HEK293 (cell line): ENCODE results near the gene ADAMTS8.
A peak's percentile ranks its signal among the peaks of the same experiment; 100 is the strongest.

ENCODE experiments used
- KLF1 ChIP-seq: fragments of 450-650 bp; formaldehyde crosslinking; IDR thresholded peaks from 2 replicates; pipeline ENCODE4 v1.5.1; 2016; ENCODE audit warnings: missing biosample characterization, missing genetic modification characterization
- MYNN ChIP-seq: fragments of 450-650 bp; formaldehyde crosslinking; IDR thresholded peaks from 2 replicates; pipeline ENCODE4 v1.5.1; 2016; ENCODE audit warnings: missing biosample characterization, missing genetic modification characterization, borderline replicate concordance
- MZF1 ChIP-seq: fragments of 450-650 bp; formaldehyde crosslinking; IDR thresholded peaks from 2 replicates; pipeline ENCODE4 v1.5.1; 2017; ENCODE audit warnings: missing biosample characterization, missing genetic modification characterization, borderline replicate concordance
- ZFP41 ChIP-seq: fragments of 450-650 bp; formaldehyde crosslinking; IDR thresholded peaks from 2 replicates; pipeline ENCODE4 v1.5.1; 2016; ENCODE audit warnings: missing biosample characterization, missing genetic modification characterization, borderline replicate concordance
- ZNF121 ChIP-seq: fragments of 450-650 bp; formaldehyde crosslinking; IDR thresholded peaks from 2 replicates; pipeline ENCODE4 v1.5.1; 2016; ENCODE audit warnings: missing biosample characterization, missing genetic modification characterization
- ZNF146 ChIP-seq: fragments of 450-650 bp; formaldehyde crosslinking; IDR thresholded peaks from 2 replicates; pipeline ENCODE4 v1.5.1; 2016; ENCODE audit warnings: missing biosample characterization, missing genetic modification characterization
- ZNF24 ChIP-seq: fragments of 450-650 bp; formaldehyde crosslinking; IDR thresholded peaks from 2 replicates; pipeline ENCODE4 v1.5.1; 2016; ENCODE audit warnings: missing biosample characterization, missing genetic modification characterization
- ZNF292 ChIP-seq: fragments of 450-650 bp; formaldehyde crosslinking; IDR thresholded peaks from 2 replicates; pipeline ENCODE4 v1.5.1; 2016; ENCODE audit warnings: low read depth, missing biosample characterization, missing genetic modification characterization, borderline replicate concordance
- ZNF341 ChIP-seq: fragments of 450-650 bp; formaldehyde crosslinking; IDR thresholded peaks from 2 replicates; pipeline ENCODE4; 2016; ENCODE audit warnings: low read depth, missing biosample characterization, missing genetic modification characterization
- ZNF48 ChIP-seq: fragments of 450-650 bp; formaldehyde crosslinking; IDR thresholded peaks from 2 replicates; pipeline ENCODE4 v1.5.1; 2016; ENCODE audit warnings: missing biosample characterization, missing genetic modification characterization
- ZNF549 ChIP-seq: fragments of 450-650 bp; IDR thresholded peaks from 2 replicates; pipeline ENCODE4 v1.5.1; 2018; ENCODE audit warnings: missing biosample characterization, missing genetic modification characterization, mild to moderate bottlenecking, inconsistent platforms, moderate library complexity
- ZNF585B ChIP-seq: fragments of 450-650 bp; formaldehyde crosslinking; IDR thresholded peaks from 2 replicates; pipeline ENCODE4 v1.5.1; 2016; ENCODE audit warnings: missing biosample characterization, missing genetic modification characterization
- ZNF677 ChIP-seq: fragments of 450-650 bp; IDR thresholded peaks from 2 replicates; pipeline ENCODE4 v1.5.0; 2018; ENCODE audit warnings: missing biosample characterization, mild to moderate bottlenecking, missing genetic modification characterization, moderate library complexity
- ZNF701 ChIP-seq: fragments of 450-650 bp; formaldehyde crosslinking; IDR thresholded peaks from 2 replicates; pipeline ENCODE4 v1.5.1; 2016; ENCODE audit warnings: missing biosample characterization, missing genetic modification characterization
- ZXDB ChIP-seq: fragments of 450-650 bp; formaldehyde crosslinking; IDR thresholded peaks from 2 replicates; pipeline ENCODE4 v1.5.1; 2016; ENCODE audit warnings: missing biosample characterization, missing genetic modification characterization
- TF ChIP-seq, protein P1 (sequence below): fragments of 450-650 bp; formaldehyde crosslinking; conservative IDR thresholded peaks from 2 replicates; pipeline ENCODE4 v1.5.1; 2016; ENCODE audit warnings: low read depth, missing biosample characterization, missing genetic modification characterization
- TF ChIP-seq, protein P2 (sequence below): fragments of 450-650 bp; formaldehyde crosslinking; IDR thresholded peaks from 2 replicates; pipeline ENCODE4 v1.5.1; 2016; ENCODE audit warnings: missing biosample characterization, missing genetic modification characterization
- TF ChIP-seq, protein P3 (sequence below): fragments of 450-650 bp; formaldehyde crosslinking; IDR thresholded peaks from 2 replicates; pipeline ENCODE4 v1.5.1; 2016; ENCODE audit warnings: missing biosample characterization, missing genetic modification characterization
- TF ChIP-seq, protein P4 (sequence below): fragments of 450-650 bp; formaldehyde crosslinking; IDR thresholded peaks from 2 replicates; pipeline ENCODE4 v1.5.1; 2016; ENCODE audit warnings: missing biosample characterization, missing genetic modification characterization, low read depth
- TF ChIP-seq, protein P5 (sequence below): fragments of 450-650 bp; formaldehyde crosslinking; IDR thresholded peaks from 2 replicates; pipeline ENCODE4 v1.5.1; 2016; ENCODE audit warnings: missing biosample characterization, missing genetic modification characterization
- TF ChIP-seq, protein P6 (sequence below): fragments of 450-650 bp; formaldehyde crosslinking; IDR thresholded peaks from 2 replicates; pipeline ENCODE4 v1.5.1; 2016; ENCODE audit warnings: missing biosample characterization, missing genetic modification characterization

Gene ADAMTS8

DNA sequence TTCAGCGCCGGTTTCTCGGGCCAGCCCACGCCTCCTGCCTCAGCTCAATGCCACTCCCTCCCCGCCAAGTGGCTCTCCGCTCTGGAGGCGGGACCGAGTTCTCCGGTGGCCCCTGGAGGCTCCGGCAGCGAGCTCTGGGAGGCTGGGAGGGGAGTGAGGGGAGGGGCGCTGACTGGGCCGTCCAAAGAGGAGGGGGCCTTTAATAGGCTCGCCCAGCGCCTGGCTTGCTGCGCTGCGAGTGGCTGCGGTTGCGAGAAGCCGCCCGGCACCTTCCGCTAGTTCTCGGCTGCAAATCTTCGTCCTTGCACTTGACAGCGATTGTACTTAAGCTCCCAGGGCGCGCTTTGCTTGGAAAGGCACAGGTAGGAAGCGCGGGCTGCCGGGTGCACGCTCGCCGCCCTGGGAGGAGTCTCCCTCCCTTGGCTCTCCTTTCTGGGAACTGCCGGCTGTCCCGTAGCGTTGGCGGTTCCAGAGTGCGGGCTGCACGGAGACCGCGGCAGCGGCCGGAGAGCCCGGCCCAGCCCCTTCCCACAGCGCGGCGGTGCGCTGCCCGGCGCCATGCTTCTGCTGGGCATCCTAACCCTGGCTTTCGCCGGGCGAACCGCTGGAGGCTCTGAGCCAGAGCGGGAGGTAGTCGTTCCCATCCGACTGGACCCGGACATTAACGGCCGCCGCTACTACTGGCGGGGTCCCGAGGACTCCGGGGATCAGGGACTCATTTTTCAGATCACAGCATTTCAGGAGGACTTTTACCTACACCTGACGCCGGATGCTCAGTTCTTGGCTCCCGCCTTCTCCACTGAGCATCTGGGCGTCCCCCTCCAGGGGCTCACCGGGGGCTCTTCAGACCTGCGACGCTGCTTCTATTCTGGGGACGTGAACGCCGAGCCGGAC lies 20.3 kb upstream of the ADAMTS8 start, which contains the start of gene ADAMTS15 (continued):
- TF ChIP-seq, protein P1, sequence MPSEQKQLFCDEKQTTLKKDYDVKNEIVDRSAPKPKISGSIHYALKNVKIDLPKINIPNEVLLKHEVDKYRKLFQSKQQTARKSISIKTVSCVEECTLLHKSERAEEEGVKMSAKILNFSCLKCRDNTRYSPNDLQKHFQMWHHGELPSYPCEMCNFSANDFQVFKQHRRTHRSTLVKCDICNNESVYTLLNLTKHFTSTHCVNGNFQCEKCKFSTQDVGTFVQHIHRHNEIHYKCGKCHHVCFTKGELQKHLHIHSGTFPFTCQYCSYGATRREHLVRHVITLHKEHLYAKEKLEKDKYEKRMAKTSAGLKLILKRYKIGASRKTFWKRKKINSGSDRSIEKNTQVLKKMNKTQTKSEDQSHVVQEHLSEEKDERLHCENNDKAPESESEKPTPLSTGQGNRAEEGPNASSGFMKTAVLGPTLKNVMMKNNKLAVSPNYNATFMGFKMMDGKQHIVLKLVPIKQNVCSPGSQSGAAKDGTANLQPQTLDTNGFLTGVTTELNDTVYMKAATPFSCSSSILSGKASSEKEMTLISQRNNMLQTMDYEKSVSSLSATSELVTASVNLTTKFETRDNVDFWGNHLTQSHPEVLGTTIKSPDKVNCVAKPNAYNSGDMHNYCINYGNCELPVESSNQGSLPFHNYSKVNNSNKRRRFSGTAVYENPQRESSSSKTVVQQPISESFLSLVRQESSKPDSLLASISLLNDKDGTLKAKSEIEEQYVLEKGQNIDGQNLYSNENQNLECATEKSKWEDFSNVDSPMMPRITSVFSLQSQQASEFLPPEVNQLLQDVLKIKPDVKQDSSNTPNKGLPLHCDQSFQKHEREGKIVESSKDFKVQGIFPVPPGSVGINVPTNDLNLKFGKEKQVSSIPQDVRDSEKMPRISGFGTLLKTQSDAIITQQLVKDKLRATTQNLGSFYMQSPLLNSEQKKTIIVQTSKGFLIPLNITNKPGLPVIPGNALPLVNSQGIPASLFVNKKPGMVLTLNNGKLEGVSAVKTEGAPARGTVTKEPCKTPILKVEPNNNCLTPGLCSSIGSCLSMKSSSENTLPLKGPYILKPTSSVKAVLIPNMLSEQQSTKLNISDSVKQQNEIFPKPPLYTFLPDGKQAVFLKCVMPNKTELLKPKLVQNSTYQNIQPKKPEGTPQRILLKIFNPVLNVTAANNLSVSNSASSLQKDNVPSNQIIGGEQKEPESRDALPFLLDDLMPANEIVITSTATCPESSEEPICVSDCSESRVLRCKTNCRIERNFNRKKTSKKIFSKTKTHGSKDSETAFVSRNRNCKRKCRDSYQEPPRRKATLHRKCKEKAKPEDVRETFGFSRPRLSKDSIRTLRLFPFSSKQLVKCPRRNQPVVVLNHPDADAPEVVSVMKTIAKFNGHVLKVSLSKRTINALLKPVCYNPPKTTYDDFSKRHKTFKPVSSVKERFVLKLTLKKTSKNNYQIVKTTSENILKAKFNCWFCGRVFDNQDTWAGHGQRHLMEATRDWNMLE (tag by site-specific recombination) = no peak
- no peak for TF ChIP-seq ZNF292 (tag by site-specific recombination)
- TF ChIP-seq ZNF549 (tag by site-specific recombination) = no peak
- no peak for TF ChIP-seq MZF1 (tag by site-specific recombination)
- no peak for TF ChIP-seq ZNF24 (tag by site-specific recombination)
- TF ChIP-seq, protein P2, sequence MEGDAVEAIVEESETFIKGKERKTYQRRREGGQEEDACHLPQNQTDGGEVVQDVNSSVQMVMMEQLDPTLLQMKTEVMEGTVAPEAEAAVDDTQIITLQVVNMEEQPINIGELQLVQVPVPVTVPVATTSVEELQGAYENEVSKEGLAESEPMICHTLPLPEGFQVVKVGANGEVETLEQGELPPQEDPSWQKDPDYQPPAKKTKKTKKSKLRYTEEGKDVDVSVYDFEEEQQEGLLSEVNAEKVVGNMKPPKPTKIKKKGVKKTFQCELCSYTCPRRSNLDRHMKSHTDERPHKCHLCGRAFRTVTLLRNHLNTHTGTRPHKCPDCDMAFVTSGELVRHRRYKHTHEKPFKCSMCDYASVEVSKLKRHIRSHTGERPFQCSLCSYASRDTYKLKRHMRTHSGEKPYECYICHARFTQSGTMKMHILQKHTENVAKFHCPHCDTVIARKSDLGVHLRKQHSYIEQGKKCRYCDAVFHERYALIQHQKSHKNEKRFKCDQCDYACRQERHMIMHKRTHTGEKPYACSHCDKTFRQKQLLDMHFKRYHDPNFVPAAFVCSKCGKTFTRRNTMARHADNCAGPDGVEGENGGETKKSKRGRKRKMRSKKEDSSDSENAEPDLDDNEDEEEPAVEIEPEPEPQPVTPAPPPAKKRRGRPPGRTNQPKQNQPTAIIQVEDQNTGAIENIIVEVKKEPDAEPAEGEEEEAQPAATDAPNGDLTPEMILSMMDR (tag by site-specific recombination) = no peak
- TF ChIP-seq ZNF121 (tag by site-specific recombination) = no peak
- no peak for TF ChIP-seq ZFP41 (tag by site-specific recombination)
- TF ChIP-seq MYNN (tag by site-specific recombination) = no peak
- 0 out of 2 replicates have a peak, but pooled peaks have one; percentile 15 for TF ChIP-seq KLF1 (tag by site-specific recombination)
- TF ChIP-seq, protein P3, sequence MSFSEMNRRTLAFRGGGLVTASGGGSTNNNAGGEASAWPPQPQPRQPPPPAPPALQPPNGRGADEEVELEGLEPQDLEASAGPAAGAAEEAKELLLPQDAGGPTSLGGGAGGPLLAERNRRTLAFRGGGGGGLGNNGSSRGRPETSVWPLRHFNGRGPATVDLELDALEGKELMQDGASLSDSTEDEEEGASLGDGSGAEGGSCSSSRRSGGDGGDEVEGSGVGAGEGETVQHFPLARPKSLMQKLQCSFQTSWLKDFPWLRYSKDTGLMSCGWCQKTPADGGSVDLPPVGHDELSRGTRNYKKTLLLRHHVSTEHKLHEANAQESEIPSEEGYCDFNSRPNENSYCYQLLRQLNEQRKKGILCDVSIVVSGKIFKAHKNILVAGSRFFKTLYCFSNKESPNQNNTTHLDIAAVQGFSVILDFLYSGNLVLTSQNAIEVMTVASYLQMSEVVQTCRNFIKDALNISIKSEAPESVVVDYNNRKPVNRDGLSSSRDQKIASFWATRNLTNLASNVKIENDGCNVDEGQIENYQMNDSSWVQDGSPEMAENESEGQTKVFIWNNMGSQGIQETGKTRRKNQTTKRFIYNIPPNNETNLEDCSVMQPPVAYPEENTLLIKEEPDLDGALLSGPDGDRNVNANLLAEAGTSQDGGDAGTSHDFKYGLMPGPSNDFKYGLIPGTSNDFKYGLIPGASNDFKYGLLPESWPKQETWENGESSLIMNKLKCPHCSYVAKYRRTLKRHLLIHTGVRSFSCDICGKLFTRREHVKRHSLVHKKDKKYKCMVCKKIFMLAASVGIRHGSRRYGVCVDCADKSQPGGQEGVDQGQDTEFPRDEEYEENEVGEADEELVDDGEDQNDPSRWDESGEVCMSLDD = no peak
- no peak for TF ChIP-seq ZNF701 (tag by site-specific recombination)
- peak; percentile 96 for TF ChIP-seq ZNF341
- no peak for TF ChIP-seq ZNF48 (tag by site-specific recombination)
- TF ChIP-seq, protein P4, sequence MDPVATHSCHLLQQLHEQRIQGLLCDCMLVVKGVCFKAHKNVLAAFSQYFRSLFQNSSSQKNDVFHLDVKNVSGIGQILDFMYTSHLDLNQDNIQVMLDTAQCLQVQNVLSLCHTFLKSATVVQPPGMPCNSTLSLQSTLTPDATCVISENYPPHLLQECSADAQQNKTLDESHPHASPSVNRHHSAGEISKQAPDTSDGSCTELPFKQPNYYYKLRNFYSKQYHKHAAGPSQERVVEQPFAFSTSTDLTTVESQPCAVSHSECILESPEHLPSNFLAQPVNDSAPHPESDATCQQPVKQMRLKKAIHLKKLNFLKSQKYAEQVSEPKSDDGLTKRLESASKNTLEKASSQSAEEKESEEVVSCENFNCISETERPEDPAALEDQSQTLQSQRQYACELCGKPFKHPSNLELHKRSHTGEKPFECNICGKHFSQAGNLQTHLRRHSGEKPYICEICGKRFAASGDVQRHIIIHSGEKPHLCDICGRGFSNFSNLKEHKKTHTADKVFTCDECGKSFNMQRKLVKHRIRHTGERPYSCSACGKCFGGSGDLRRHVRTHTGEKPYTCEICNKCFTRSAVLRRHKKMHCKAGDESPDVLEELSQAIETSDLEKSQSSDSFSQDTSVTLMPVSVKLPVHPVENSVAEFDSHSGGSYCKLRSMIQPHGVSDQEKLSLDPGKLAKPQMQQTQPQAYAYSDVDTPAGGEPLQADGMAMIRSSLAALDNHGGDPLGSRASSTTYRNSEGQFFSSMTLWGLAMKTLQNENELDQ (tag by site-specific recombination) = no peak
- TF ChIP-seq, protein P5, sequence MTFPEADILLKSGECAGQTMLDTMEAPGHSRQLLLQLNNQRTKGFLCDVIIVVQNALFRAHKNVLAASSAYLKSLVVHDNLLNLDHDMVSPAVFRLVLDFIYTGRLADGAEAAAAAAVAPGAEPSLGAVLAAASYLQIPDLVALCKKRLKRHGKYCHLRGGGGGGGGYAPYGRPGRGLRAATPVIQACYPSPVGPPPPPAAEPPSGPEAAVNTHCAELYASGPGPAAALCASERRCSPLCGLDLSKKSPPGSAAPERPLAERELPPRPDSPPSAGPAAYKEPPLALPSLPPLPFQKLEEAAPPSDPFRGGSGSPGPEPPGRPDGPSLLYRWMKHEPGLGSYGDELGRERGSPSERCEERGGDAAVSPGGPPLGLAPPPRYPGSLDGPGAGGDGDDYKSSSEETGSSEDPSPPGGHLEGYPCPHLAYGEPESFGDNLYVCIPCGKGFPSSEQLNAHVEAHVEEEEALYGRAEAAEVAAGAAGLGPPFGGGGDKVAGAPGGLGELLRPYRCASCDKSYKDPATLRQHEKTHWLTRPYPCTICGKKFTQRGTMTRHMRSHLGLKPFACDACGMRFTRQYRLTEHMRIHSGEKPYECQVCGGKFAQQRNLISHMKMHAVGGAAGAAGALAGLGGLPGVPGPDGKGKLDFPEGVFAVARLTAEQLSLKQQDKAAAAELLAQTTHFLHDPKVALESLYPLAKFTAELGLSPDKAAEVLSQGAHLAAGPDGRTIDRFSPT (tag by site-specific recombination) = no peak
- no peak for TF ChIP-seq ZNF585B (tag by site-specific recombination)
- TF ChIP-seq ZNF677 = no peak
- TF ChIP-seq ZXDB (tag by site-specific recombination) = 0 out of 2 replicates have a peak, but pooled peaks have one; percentile 32
- TF ChIP-seq, protein P6, sequence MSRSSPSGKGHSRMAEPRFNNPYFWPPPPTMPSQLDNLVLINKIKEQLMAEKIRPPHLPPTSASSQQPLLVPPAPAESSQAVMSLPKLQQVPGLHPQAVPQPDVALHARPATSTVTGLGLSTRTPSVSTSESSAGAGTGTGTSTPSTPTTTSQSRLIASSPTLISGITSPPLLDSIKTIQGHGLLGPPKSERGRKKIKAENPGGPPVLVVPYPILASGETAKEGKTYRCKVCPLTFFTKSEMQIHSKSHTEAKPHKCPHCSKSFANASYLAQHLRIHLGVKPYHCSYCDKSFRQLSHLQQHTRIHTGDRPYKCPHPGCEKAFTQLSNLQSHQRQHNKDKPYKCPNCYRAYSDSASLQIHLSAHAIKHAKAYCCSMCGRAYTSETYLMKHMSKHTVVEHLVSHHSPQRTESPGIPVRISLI = no peak
- no peak for TF ChIP-seq ZNF146 (tag by site-specific recombination)
